A549 (cell line): ENCODE results near the gene RGS6.

Source experiments
- CBX2 ChIP-seq: fragments of 200-600 bp; sonication (generic); IDR thresholded peaks from 2 replicates; pipeline ENCODE4 v1.6.1; 2016; ENCODE audit warnings: low read depth, mild to moderate bottlenecking, borderline replicate concordance
- CBX8 ChIP-seq: fragments of 200-600 bp; sonication (generic); IDR thresholded peaks from 2 replicates; pipeline ENCODE4 v1.6.1; 2016
- EP300 ChIP-seq, 2 experiments: fragments of >200 bp; sonication (Bioruptor Twin); formaldehyde crosslinking; IDR thresholded peaks; 2 replicates in 1 of 2; 3 replicates in 1 of 2; pipeline ENCODE4 v1.6.1; 2016 to 2017
- ESRRA ChIP-seq: fragments of 150-350 bp; IDR thresholded peaks from 2 replicates; pipeline ENCODE4 v1.6.1; 2014; ENCODE audit warnings: mild to moderate bottlenecking, low read length, borderline replicate concordance
- KDM1A ChIP-seq: fragments of 200-600 bp; sonication (generic); IDR thresholded peaks from 2 replicates; pipeline ENCODE4 v1.6.1; 2016; ENCODE audit warnings: low read depth, mild to moderate bottlenecking
- PHF8 ChIP-seq: fragments of 200-600 bp; sonication (generic); IDR thresholded peaks from 2 replicates; pipeline ENCODE4 v1.6.1; 2016; ENCODE audit warnings: low read depth, mild to moderate bottlenecking, antibody characterized with exemption, moderate library complexity, borderline replicate concordance
- POLR2A ChIP-seq: IDR thresholded peaks from 2 replicates; pipeline ENCODE4 v1.6.1; 2012; ENCODE audit warnings: mild to moderate bottlenecking, low read length
- TF ChIP-seq, protein P1 (sequence below): fragments of >200 bp; sonication (Bioruptor Twin); formaldehyde crosslinking; IDR thresholded peaks from 3 replicates; pipeline ENCODE4 v1.5.1; 2016

- TF ChIP-seq CBX2 (no peak), EP300 (IDR thresholded peaks at IDR 0.05) (no peak), CBX8 (no peak), ESRRA (no peak), POLR2A (no peak), PHF8 (no peak), KDM1A (no peak)
- TF ChIP-seq, protein P1, sequence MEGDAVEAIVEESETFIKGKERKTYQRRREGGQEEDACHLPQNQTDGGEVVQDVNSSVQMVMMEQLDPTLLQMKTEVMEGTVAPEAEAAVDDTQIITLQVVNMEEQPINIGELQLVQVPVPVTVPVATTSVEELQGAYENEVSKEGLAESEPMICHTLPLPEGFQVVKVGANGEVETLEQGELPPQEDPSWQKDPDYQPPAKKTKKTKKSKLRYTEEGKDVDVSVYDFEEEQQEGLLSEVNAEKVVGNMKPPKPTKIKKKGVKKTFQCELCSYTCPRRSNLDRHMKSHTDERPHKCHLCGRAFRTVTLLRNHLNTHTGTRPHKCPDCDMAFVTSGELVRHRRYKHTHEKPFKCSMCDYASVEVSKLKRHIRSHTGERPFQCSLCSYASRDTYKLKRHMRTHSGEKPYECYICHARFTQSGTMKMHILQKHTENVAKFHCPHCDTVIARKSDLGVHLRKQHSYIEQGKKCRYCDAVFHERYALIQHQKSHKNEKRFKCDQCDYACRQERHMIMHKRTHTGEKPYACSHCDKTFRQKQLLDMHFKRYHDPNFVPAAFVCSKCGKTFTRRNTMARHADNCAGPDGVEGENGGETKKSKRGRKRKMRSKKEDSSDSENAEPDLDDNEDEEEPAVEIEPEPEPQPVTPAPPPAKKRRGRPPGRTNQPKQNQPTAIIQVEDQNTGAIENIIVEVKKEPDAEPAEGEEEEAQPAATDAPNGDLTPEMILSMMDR: no peak
Observed at GRCh38 chr14:72576258-72576657, 644.0 kb downstream of the RGS6 start.
